B cell (primary cell): Measurements from ENCODE around the gene CFAP61. TPM values are rescaled to one million over a fixed set of nuclear protein-coding genes. Genes with fewer than 3 reads are reported as not detected.

Experiments used
- ATAC-seq: fragments of 200-7000 bp; cut with Tn5 transposase; one replicate; pipeline ENCODE4 v1.10.0; 2021; ENCODE audit warnings: low read depth, mild to moderate bottlenecking, moderate number of reproducible peaks, moderate library complexity
- CTCF ChIA-PET: fragments of 350-600 bp; sonication (Branson Sonifier 250); formaldehyde crosslinking; loops from one replicate; lab custom pipeline; 2021; ENCODE audit warnings: antibody characterized with exemption, inconsistent platforms; lab: Charles Lee
- POLR2A ChIA-PET: fragments of 350-600 bp; sonication (Branson Sonifier 250); formaldehyde crosslinking; loops from one replicate; lab custom pipeline; 2021; ENCODE audit warnings: antibody characterized with exemption; lab: Charles Lee
- DNase-seq: peaks from one replicate; pipeline ENCODE4 v3.0.0; 2013
- H2AFZ ChIP-seq: 2 replicates; pipeline ENCODE4 v1.6.1; 2012; ENCODE audit warnings: mild to moderate bottlenecking, low read depth, low read length; ENCODE audit not compliant: insufficient read depth, poor library complexity, severe bottlenecking
- H3K27ac ChIP-seq, 2 donors: 1 replicate in 1 of 2; 2 replicates in 1 of 2; pipeline ENCODE4 v1.5.1; 2012 to 2013; ENCODE audit warnings: low read length in 2 of 2, mild to moderate bottlenecking in 2 of 2, moderate library complexity in 1 of 2
- H3K27me3 ChIP-seq, 4 experiments: fragments of 200-600 bp in 1 of 4; sonication (generic) in 1 of 4; replicated peaks in 1 of 4; 1 replicate in 2 of 4; 2 replicates in 2 of 4; pipeline versions ENCODE4 v1.6.1 to v1.7.0; 2013 to 2016; ENCODE audit warnings: low read length in 3 of 4, mild to moderate bottlenecking in 2 of 4, mixed read lengths in 1 of 4, moderate library complexity in 1 of 4; ENCODE audit not compliant: insufficient read depth in 4 of 4, control insufficient read depth in 3 of 4; ENCODE audit errors: control extremely low read depth in 1 of 4
- H3K36me3 ChIP-seq, 2 experiments: replicated peaks in 1 of 2; 1 replicate in 1 of 2; 2 replicates in 1 of 2; pipeline versions ENCODE4 v1.6.1 to v1.7.1; 2013; ENCODE audit warnings: low read length in 1 of 2; ENCODE audit not compliant: insufficient read depth in 2 of 2, control insufficient read depth in 1 of 2; ENCODE audit errors: control extremely low read depth in 1 of 2, extremely low read depth in 1 of 2
- H3K4me1 ChIP-seq, 2 donors: fragments of 200-600 bp in 1 of 2; sonication (generic) in 1 of 2; 1 replicate in 1 of 2; 2 replicates in 1 of 2; pipeline versions ENCODE4 v1.5.1 to v1.6.1; 2013 to 2017; ENCODE audit warnings: low read length in 2 of 2; ENCODE audit not compliant: control insufficient read depth in 2 of 2, insufficient read depth in 2 of 2
- H3K4me2 ChIP-seq: replicated peaks from 2 replicates; pipeline ENCODE3; 2012; ENCODE audit warnings: mild to moderate bottlenecking, low read depth, low read length; ENCODE audit not compliant: poor library complexity, severe bottlenecking
- H3K4me3 ChIP-seq, 5 experiments: fragments of 200-600 bp in 1 of 5; sonication (generic) in 1 of 5; 1 replicate in 3 of 5; 2 replicates in 2 of 5; pipeline versions ENCODE4 v1.5.1 to v1.7.0; 2011 to 2016; ENCODE audit warnings: low read length in 4 of 5, mild to moderate bottlenecking in 4 of 5, low read depth in 2 of 5, control low read depth in 1 of 5, moderate library complexity in 1 of 5; ENCODE audit not compliant: insufficient read depth in 1 of 5; ENCODE audit errors: control extremely low read depth in 1 of 5, extremely low read depth in 1 of 5
- H3K79me2 ChIP-seq: fragments of 200-600 bp; sonication (generic); one replicate; pipeline ENCODE4 v1.6.0; 2016; ENCODE audit warnings: low read length; ENCODE audit not compliant: control insufficient read depth, insufficient read depth
- H3K9ac ChIP-seq: fragments of 200-600 bp; sonication (generic); 2 replicates; pipeline ENCODE4 v1.6.1; 2017; ENCODE audit warnings: mild to moderate bottlenecking, low read length, moderate library complexity
- H3K9me3 ChIP-seq, 3 donors: one replicate each; pipeline versions ENCODE4 v1.6.1 to v1.7.1; 2013; ENCODE audit warnings: low read length in 2 of 3; ENCODE audit not compliant: control insufficient read depth in 2 of 3, insufficient read depth in 1 of 3; ENCODE audit errors: control extremely low read depth in 1 of 3
- H4K20me1 ChIP-seq: 2 replicates; pipeline ENCODE4 v1.6.0; 2012; ENCODE audit warnings: mild to moderate bottlenecking, low read length; ENCODE audit not compliant: insufficient read depth, control insufficient read depth, poor library complexity, severe bottlenecking
- H3K27ac Mint-ChIP-seq: one replicate; pipeline ENCODE4 v1.8.0; 2021; ENCODE audit warnings: mixed read lengths
- H3K27me3 Mint-ChIP-seq: one replicate; pipeline ENCODE4 v1.8.0; 2021; ENCODE audit warnings: mixed read lengths
- H3K4me1 Mint-ChIP-seq: one replicate; pipeline ENCODE4 v1.8.0; 2021; ENCODE audit warnings: mixed read lengths
- H3K4me3 Mint-ChIP-seq: one replicate; pipeline ENCODE4 v1.8.0; 2021; ENCODE audit warnings: mixed read lengths
- H3K9me3 Mint-ChIP-seq: one replicate; pipeline ENCODE4 v1.8.0; 2022; ENCODE audit warnings: mixed read lengths; ENCODE audit not compliant: insufficient read depth
- EZH2 ChIP-seq: IDR thresholded peaks from 2 replicates; pipeline ENCODE4 v1.6.1; 2012; ENCODE audit warnings: borderline replicate concordance, low read depth, mild to moderate bottlenecking, moderate library complexity, low read length; ENCODE audit not compliant: insufficient read depth, poor library complexity, severe bottlenecking
- WGBS: methylation state at CpG from one replicate; pipeline ENCODE4 v1.1.5; 2013; ENCODE audit warnings: missing lambda C conversion rate; ENCODE audit not compliant: insufficient coverage; 5-methylcytosine and 5-hydroxymethylcytosine counted together
- intact Hi-C: fragments of 100-400 bp; cut with micrococcal nuclease; formaldehyde crosslinking; loops from one replicate; pipeline ENCODE4 v1.10.0; 2022
- polyA plus RNA-seq: library from polyadenylated mRNA; depleted of rRNA; stranded (reverse); fragments of >200 nt; gene quantifications from 2 replicates; pipeline ENCODE4 v1.2.3, GENCODE V29; 2012
- total RNA-seq, 2 donors: library from RNA; stranded (reverse); fragments of 120-200 nt in 1 of 2; gene quantifications; 1 replicate in 1 of 2; 2 replicates in 1 of 2; pipeline versions ENCODE4 v1.2.3 to v1.2.4, GENCODE V29; 2013 to 2022
- TF ChIP-seq, protein P1 (sequence below): fragments of 200-600 bp; IDR thresholded peaks from one replicate; pipeline ENCODE4 v1.8.0; 2022; ENCODE audit warnings: antibody characterized with exemption, mild to moderate bottlenecking

CFAP61 gene
- total and polyA plus RNA-seq, 2 donors (not counting 1 experiment from before 2014, with no cell fraction given), result not detected

GRCh38 chr20:20023395-20023794 is 28.9 kb upstream of the CFAP61 start:
- no peak overlapping the region for H3K4me2 ChIP-seq
- H3K4me1 Mint-ChIP-seq, result peaks cover 26% of the 10 kb centered on the region
- H3K36me3 ChIP-seq, result peaks cover 7 to 46% of the 10 kb centered on the region in 2 experiments
- TF ChIP-seq EZH2, result no peak
- TF ChIP-seq, protein P1, sequence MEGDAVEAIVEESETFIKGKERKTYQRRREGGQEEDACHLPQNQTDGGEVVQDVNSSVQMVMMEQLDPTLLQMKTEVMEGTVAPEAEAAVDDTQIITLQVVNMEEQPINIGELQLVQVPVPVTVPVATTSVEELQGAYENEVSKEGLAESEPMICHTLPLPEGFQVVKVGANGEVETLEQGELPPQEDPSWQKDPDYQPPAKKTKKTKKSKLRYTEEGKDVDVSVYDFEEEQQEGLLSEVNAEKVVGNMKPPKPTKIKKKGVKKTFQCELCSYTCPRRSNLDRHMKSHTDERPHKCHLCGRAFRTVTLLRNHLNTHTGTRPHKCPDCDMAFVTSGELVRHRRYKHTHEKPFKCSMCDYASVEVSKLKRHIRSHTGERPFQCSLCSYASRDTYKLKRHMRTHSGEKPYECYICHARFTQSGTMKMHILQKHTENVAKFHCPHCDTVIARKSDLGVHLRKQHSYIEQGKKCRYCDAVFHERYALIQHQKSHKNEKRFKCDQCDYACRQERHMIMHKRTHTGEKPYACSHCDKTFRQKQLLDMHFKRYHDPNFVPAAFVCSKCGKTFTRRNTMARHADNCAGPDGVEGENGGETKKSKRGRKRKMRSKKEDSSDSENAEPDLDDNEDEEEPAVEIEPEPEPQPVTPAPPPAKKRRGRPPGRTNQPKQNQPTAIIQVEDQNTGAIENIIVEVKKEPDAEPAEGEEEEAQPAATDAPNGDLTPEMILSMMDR, result no peak
- intact Hi-C loops, result no loop called here
- POLR2A ChIA-PET, result no interaction called here
- peaks cover 61% of the 10 kb centered on the region for H3K79me2 ChIP-seq
- DNase-seq (no peak), ATAC-seq (no peak)
- H3K27me3 ChIP-seq, result no peaks in the 10 kb centered on the region
- peaks cover 37% of the 10 kb centered on the region for H4K20me1 ChIP-seq
- no peaks in the 10 kb centered on the region for H3K9me3 ChIP-seq
- no peak overlapping the region for H3K4me3 ChIP-seq
- no peak overlapping the region for H3K27ac ChIP-seq
- H2AFZ ChIP-seq, result no peak overlapping the region
- H3K27me3 Mint-ChIP-seq, result no peaks in the 10 kb centered on the region
- H3K9ac ChIP-seq, result no peak overlapping the region
- H3K4me1 ChIP-seq, result peaks cover 5 to 12% of the 10 kb centered on the region in 2 donors
- H3K9me3 Mint-ChIP-seq, result no peaks in the 10 kb centered on the region
- H3K4me3 Mint-ChIP-seq, result no peak overlapping the region
- no CpG with 5 or more reads among the region's 3 CpGs for WGBS
- CTCF ChIA-PET, result no interaction called here
- H3K27ac Mint-ChIP-seq, result no peak overlapping the region

DNA sequence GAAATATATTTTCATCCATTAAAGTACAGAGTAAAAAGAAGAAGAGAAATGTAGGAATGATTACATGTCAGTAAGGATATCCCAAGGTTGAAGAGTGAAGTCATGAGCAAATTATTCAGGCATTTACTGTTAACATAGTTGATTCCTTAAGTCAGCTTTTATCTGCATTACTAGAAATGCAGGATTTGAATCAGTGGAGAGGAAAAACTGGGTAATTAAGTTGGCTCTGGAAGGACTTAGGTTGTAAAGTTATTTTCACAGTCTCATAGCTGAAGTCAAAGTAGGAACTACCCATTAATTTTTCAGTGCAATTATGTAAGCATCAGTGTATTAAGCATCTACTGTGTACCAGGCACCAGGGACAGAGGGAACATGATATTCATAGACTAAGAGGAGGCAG is 27.4 kb upstream of the CFAP61 start:
- Mint-ChIP-seq H3K27me3 (no peaks in the 10 kb centered on the region), H3K4me3 (no peak overlapping the region), H3K27ac (no peak overlapping the region), H3K9me3 (no peaks in the 10 kb centered on the region), H3K4me1 (peaks cover 16% of the 10 kb centered on the region)
- no peak overlapping the region for H2AFZ ChIP-seq
- TF ChIP-seq EZH2, result no peak
- TF ChIP-seq, protein P1, result no peak
- H3K9me3 ChIP-seq, result no peaks in the 10 kb centered on the region
- ATAC-seq (no peak), DNase-seq (no peak)
- no peak overlapping the region for H3K9ac ChIP-seq
- intact Hi-C loops, result no loop called here
- ChIA-PET POLR2A (no interaction called here), CTCF (no interaction called here)
- no peak overlapping the region for H3K27ac ChIP-seq
- H3K27me3 ChIP-seq, result no peaks in the 10 kb centered on the region
- H3K36me3 ChIP-seq, result peaks cover 7 to 41% of the 10 kb centered on the region in 2 experiments
- H3K4me3 ChIP-seq, result no peak overlapping the region
- peaks cover 46% of the 10 kb centered on the region for H3K79me2 ChIP-seq
- no peak overlapping the region for H3K4me2 ChIP-seq
- peaks cover 0 to 6% of the 10 kb centered on the region in 2 donors for H3K4me1 ChIP-seq
- peaks cover 24% of the 10 kb centered on the region for H4K20me1 ChIP-seq
